CD8-positive, alpha-beta memory T cell (primary cell): ENCODE measurements around the gene MFSD2B. TPM values are rescaled to one million over a fixed set of nuclear protein-coding genes. Genes with fewer than 3 reads are reported as not detected.
"Not testable (repeated sequence)": the region's sequence is repeated elsewhere in the genome, so short reads cannot be mapped to it uniquely, and the experiment has no call there.

Source experiments
- CTCF ChIA-PET: fragments of 350-600 bp; sonication (Branson Sonifier 250); formaldehyde crosslinking; loops from one replicate; lab custom pipeline; 2021; ENCODE audit warnings: antibody characterized with exemption; lab: Charles Lee
- POLR2A ChIA-PET: fragments of 350-600 bp; sonication (Branson Sonifier 250); formaldehyde crosslinking; loops from one replicate; lab custom pipeline; 2021; ENCODE audit warnings: antibody characterized with exemption; lab: Charles Lee
- DNase-seq, 5 donors: peaks; one replicate each; pipeline versions ENCODE4 v3.0.0 to v3.0.0-alpha.2; 2020 to 2022; ENCODE audit warnings: mixed read lengths in 1 of 5
- H3K27ac ChIP-seq: one replicate; pipeline ENCODE4 v1.7.0; 2013; ENCODE audit warnings: low read depth, mild to moderate bottlenecking, low read length, moderate library complexity
- H3K27me3 ChIP-seq: 2 replicates; pipeline ENCODE4 v1.7.0; 2013; ENCODE audit warnings: low read length, mild to moderate bottlenecking; ENCODE audit not compliant: insufficient read depth, poor library complexity, severe bottlenecking
- H3K36me3 ChIP-seq: 2 replicates; pipeline ENCODE4 v1.7.0; 2013; ENCODE audit warnings: mild to moderate bottlenecking, low read length, moderate library complexity; ENCODE audit not compliant: insufficient read depth
- H3K4me1 ChIP-seq: 2 replicates; pipeline ENCODE4 v1.7.0; 2013; ENCODE audit warnings: mild to moderate bottlenecking, low read length, moderate library complexity; ENCODE audit not compliant: insufficient read depth
- H3K4me3 ChIP-seq: 2 replicates; pipeline ENCODE4 v1.7.0; 2013; ENCODE audit warnings: mild to moderate bottlenecking, low read length
- H3K9me3 ChIP-seq: 2 replicates; pipeline ENCODE4 v1.7.0; 2013; ENCODE audit warnings: mild to moderate bottlenecking, low read length
- H3K27ac Mint-ChIP-seq, 8 donors: one replicate each; pipeline ENCODE4 v1.8.0; 2020 to 2021; ENCODE audit warnings: mixed read lengths in 8 of 8, mild to moderate bottlenecking in 6 of 8, inconsistent platforms in 3 of 8, moderate library complexity in 3 of 8
- H3K27me3 Mint-ChIP-seq, 2 donors: one replicate each; pipeline ENCODE4 v1.8.0; 2020 to 2021; ENCODE audit warnings: mixed read lengths in 2 of 2, mild to moderate bottlenecking in 1 of 2, moderate library complexity in 1 of 2
- H3K36me3 Mint-ChIP-seq, 3 donors: one replicate each; pipeline ENCODE4 v1.8.0; 2020 to 2021; ENCODE audit warnings: mixed read lengths in 3 of 3, inconsistent platforms in 1 of 3, mild to moderate bottlenecking in 1 of 3
- H3K4me1 Mint-ChIP-seq, 3 donors: one replicate each; pipeline ENCODE4 v1.8.0; 2020 to 2021; ENCODE audit warnings: mixed read lengths in 3 of 3, inconsistent platforms in 1 of 3, mild to moderate bottlenecking in 1 of 3
- H3K4me3 Mint-ChIP-seq, 7 donors: one replicate each; pipeline ENCODE4 v1.8.0; 2020 to 2021; ENCODE audit warnings: mixed read lengths in 7 of 7, mild to moderate bottlenecking in 6 of 7, moderate library complexity in 4 of 7, inconsistent platforms in 2 of 7
- H3K9me3 Mint-ChIP-seq, 5 donors: one replicate each; pipeline ENCODE4 v1.8.0; 2020 to 2022; ENCODE audit warnings: mixed read lengths in 5 of 5, mild to moderate bottlenecking in 3 of 5, moderate library complexity in 2 of 5, inconsistent platforms in 1 of 5
- polyA plus RNA-seq: library from polyadenylated mRNA; unstranded; fragments of 300-500 nt; fragmentation: Illumina TruSeq; gene quantifications from one replicate; pipeline ENCODE4 v1.2.3, GENCODE V29; 2021
- total RNA-seq, 2 experiments: library from RNA; stranded (reverse); gene quantifications; one replicate each; pipeline ENCODE4 v1.2.3, GENCODE V29; 2021

MFSD2B gene
- total and polyA plus RNA-seq, 3 experiments from 2014 or later = 0.24 TPM; not detected in 2

DNA sequence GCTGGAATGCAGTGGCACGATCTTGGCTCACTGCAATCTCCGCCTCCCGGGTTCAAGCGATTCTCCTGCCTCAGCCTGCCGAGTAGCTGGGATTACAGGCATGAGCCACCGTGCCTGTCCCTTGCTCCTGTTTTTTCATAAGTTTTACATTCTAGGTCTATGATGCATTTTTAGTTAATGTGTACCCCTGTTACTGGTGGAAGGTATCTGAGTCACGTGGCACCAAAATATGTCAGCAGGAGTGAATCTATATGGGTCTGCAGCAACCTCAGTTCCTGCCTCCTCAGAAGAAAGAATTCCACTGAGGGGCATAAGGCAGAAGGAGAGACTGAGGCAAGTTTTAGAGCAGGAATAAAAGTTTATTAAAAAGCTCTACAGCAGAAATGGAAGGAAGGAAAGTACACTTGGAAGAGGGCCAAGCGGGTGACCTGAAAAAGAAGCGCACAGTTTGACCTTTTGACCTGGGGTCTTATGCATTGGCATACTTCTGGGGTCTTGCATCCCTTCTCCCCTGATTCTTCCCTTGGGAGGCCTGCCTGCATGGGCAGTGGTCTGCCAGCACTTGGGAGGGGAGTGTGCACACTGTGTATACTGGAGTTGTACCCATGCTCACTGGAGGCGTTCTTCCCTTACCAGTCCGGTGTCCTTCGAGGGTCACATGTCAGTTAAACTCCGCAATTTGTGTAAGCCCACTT is 1.1 kb upstream of the MFSD2B start:
- no peak overlapping the region for H3K27ac Mint-ChIP-seq
- no peak for DNase-seq
- H3K27ac ChIP-seq = peak overlapping the region; percentile 82
- peaks cover 25 to 41% of the 10 kb centered on the region in 2 donors for H3K27me3 Mint-ChIP-seq
- no peak overlapping the region for H3K4me3 ChIP-seq
- no peaks in the 10 kb centered on the region for H3K4me1 ChIP-seq
- CTCF ChIA-PET = no interaction called here
- no peaks in the 10 kb centered on the region for H3K9me3 ChIP-seq
- H3K4me1 Mint-ChIP-seq = peaks cover 9 to 15% (median 9%) of the 10 kb centered on the region in 3 donors
- no peaks in the 10 kb centered on the region for H3K36me3 ChIP-seq
- H3K9me3 Mint-ChIP-seq = no peaks in the 10 kb centered on the region
- H3K4me3 Mint-ChIP-seq = peak overlapping the region in 4 of 7 donors; percentile 18 to 55 (median 34)
- POLR2A ChIA-PET = no interaction called here
- peaks cover 10% of the 10 kb centered on the region for H3K27me3 ChIP-seq
- H3K36me3 Mint-ChIP-seq = no peaks in the 10 kb centered on the region

DNA sequence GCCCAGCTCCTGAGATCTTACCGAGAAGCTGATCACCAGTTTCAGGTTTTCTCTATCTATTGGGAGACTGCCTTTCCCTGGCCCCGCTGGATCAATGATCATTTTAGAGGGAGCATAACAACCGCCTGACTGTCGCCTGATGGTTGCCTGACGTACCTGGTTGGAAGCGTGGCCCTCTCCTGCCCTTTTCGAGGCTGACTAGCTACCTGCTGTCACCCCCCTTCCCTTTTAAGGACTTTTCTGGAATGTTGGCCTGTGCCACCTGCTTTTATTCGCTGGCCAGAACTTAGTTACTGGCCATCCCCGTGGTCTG is 562 bp upstream of the MFSD2B start:
- Mint-ChIP-seq H3K9me3 (no peaks in the 10 kb centered on the region), H3K4me1 (peaks cover 9 to 15% (median 9%) of the 10 kb centered on the region in 3 donors), H3K27ac (peak overlapping the region in 1 of 8 donors; percentile 19), H3K27me3 (peaks cover 25 to 42% of the 10 kb centered on the region in 2 donors), H3K36me3 (no peaks in the 10 kb centered on the region), H3K4me3 (peak overlapping the region in 3 of 7 donors; percentile 18 to 55 (median 26))
- DNase-seq = no peak
- H3K36me3 ChIP-seq = no peaks in the 10 kb centered on the region
- no peaks in the 10 kb centered on the region for H3K4me1 ChIP-seq
- no peaks in the 10 kb centered on the region for H3K9me3 ChIP-seq
- H3K27ac ChIP-seq = peak overlapping the region; percentile 82
- no peak overlapping the region for H3K4me3 ChIP-seq
- peaks cover 10% of the 10 kb centered on the region for H3K27me3 ChIP-seq
- ChIA-PET POLR2A (no interaction called here), CTCF (no interaction called here)

GRCh38 chr2:24010477-24011249 is 778 bp downstream of the MFSD2B start:
- H3K9me3 Mint-ChIP-seq = no peaks in the 10 kb centered on the region
- ChIA-PET POLR2A (no interaction called here), CTCF (no interaction called here)
- H3K27ac Mint-ChIP-seq = peak overlapping the region in 1 of 8 donors; percentile 81
- peak overlapping the region in 2 of 7 donors; percentile 23 to 24 for H3K4me3 Mint-ChIP-seq
- H3K9me3 ChIP-seq = no peaks in the 10 kb centered on the region
- H3K27me3 ChIP-seq = peaks cover 10% of the 10 kb centered on the region
- no peaks in the 10 kb centered on the region for H3K36me3 ChIP-seq
- no peak for DNase-seq
- H3K36me3 Mint-ChIP-seq = peaks cover 0 to 1% (median 0%) of the 10 kb centered on the region in 3 donors
- H3K4me1 Mint-ChIP-seq = peaks cover 9 to 15% (median 9%) of the 10 kb centered on the region in 3 donors
- no peaks in the 10 kb centered on the region for H3K4me1 ChIP-seq
- peaks cover 25 to 46% of the 10 kb centered on the region in 2 donors for H3K27me3 Mint-ChIP-seq
- H3K4me3 ChIP-seq = no peak overlapping the region
- H3K27ac ChIP-seq = peak overlapping the region; percentile 82

- Mint-ChIP-seq H3K9me3 (no peaks in the 10 kb centered on the region), H3K27me3 (peaks cover 25 to 46% of the 10 kb centered on the region in 2 donors), H3K27ac (peak overlapping the region in 1 of 8 donors; percentile 35), H3K4me3 (peak overlapping the region in 2 of 7 donors; percentile 7 to 30), H3K4me1 (peaks cover 9 to 15% (median 9%) of the 10 kb centered on the region in 3 donors), H3K36me3 (peaks cover 0 to 1% (median 0%) of the 10 kb centered on the region in 3 donors)
- POLR2A ChIA-PET = no interaction called here
- DNase-seq = no peak
- Histone ChIP-seq H3K9me3 (no peaks in the 10 kb centered on the region), H3K36me3 (no peaks in the 10 kb centered on the region), H3K4me3 (no peak overlapping the region), H3K4me1 (no peaks in the 10 kb centered on the region), H3K27ac (peak overlapping the region; percentile 82), H3K27me3 (peaks cover 10% of the 10 kb centered on the region)
- CTCF ChIA-PET = no interaction called here
Measured at GRCh38 chr2:24011250-24012104, 1.6 kb downstream of the MFSD2B start.

DNA sequence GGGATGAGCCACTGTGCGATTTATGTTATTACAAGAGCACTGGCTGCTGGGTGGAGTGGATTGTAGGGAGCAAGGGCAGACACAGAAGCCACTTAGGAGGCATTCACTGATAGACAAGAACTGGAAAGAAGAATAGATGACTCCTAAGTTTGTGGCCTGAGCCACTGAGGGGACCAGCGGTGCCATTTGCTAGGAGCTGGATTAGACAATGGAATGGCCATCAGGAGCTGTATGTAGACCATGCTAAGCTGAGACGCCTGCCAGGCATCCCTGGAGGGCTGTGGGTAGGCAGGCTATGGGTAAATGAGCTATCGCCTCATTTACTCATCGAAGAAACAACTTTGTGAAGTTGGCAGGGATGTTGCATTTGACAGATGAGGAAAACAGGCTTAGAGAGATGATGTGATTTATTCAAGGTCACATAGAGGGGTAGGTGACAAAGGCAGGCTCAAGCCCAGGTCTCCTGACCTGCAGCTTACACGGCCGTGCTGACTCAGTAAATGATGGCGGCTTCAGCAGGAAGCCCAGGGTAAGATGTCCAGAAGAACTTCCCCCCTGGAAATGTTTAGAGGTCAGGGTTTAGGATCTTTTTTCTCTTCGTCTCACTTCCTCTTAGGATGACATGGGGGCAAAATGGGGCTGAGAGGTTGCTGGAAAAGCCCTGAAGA is 2.8 kb downstream of the MFSD2B start:
- Mint-ChIP-seq H3K9me3 (no peaks in the 10 kb centered on the region), H3K27me3 (peaks cover 25 to 46% of the 10 kb centered on the region in 2 donors), H3K27ac (peak overlapping the region in 1 of 8 donors; percentile 62), H3K4me3 (no peak overlapping the region), H3K4me1 (peaks cover 9 to 15% (median 9%) of the 10 kb centered on the region in 3 donors), H3K36me3 (peaks cover 0 to 1% (median 0%) of the 10 kb centered on the region in 3 donors)
- Histone ChIP-seq H3K4me1 (no peaks in the 10 kb centered on the region), H3K36me3 (no peaks in the 10 kb centered on the region), H3K27ac (peak overlapping the region; percentile 82), H3K9me3 (no peaks in the 10 kb centered on the region), H3K4me3 (no peak overlapping the region), H3K27me3 (peaks cover 10% of the 10 kb centered on the region)
- CTCF ChIA-PET = interaction anchor here (1.2 kb wide), 1 partner anchor 14 kb away, joined by 3 read pairs; no protein-coding TSS in a partner anchor
- POLR2A ChIA-PET = no interaction called here
- DNase-seq = no peak

DNA sequence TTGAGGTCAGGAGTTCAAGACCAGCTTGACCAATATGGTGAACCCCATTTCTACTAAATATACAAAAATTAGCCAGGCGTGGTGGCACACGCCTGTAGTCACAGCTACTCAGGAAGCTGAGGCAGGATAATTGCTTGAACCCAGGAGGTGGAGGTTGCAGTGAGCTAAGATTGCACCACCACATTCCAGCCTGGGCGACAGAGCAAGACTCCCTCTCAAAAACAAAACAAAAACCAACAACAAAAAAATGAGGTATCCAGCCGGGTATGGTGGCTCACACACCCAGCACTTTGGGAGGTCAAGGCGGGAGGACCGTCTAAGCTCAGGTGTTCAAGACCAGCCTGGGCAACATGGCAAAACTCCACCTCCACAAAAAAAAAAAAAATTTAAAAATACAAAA is 5.0 kb downstream of the MFSD2B start:
- POLR2A ChIA-PET, H3K27ac ChIP-seq, H3K4me1 ChIP-seq, H3K27ac Mint-ChIP-seq, H3K9me3 Mint-ChIP-seq, H3K4me1 Mint-ChIP-seq, H3K36me3 ChIP-seq, H3K27me3 ChIP-seq, DNase-seq, H3K9me3 ChIP-seq, H3K4me3 ChIP-seq, H3K4me3 Mint-ChIP-seq, H3K36me3 Mint-ChIP-seq: not testable (repeated sequence)
- CTCF ChIA-PET = interaction anchor here (0.9 to 1.2 kb wide), 2 partner anchors 70 to 88 kb away, joined by 3 read pairs; partner anchors contain the start of genes ATAD2B and TP53I3
- H3K27me3 Mint-ChIP-seq = peaks cover 18 to 34% of the 10 kb centered on the region in 2 donors

DNA sequence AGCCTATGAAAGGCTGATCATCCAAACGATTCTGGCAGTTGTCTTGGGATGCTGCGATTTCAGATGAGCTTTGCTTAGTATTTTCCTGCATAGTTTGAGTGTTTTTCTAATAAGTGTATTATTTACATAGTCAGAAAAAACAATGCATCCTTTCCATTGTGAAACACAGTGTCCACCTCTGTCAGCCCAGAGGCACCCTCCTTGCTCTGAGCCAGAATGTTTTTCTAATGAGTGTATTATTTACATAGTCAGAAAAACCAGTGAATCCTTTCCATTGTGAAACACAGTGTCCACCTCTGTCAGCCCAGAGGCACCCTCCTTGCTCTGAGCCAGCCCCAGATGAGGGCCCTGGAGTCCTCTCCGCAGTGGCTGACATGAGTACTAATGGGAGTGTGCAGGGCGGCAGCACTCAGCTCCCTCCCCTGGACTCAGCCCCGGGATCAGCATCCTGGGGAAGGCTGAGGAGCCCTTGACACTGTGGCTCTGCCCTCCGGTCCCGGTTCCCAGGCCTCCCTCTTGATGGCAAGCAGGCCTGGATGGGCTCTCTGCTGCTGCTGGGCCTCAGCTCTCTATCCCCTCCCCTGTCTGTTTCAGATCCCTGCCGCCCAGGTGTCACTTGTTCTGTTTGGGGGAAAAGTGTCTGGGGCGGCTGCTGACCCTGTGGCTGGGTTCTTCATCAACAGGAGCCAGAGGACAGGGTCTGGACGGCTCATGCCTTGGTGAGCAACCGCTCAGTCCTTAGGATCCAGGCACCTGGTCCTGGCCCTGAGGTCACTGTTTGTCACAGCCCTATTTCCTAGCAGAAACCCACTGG is 5.9 kb downstream of the MFSD2B start:
- Histone ChIP-seq H3K27ac (no peak overlapping the region), H3K36me3 (no peaks in the 10 kb centered on the region), H3K9me3 (no peaks in the 10 kb centered on the region), H3K4me1 (no peaks in the 10 kb centered on the region), H3K27me3 (no peaks in the 10 kb centered on the region), H3K4me3 (no peak overlapping the region)
- Mint-ChIP-seq H3K27ac (no peak overlapping the region), H3K36me3 (peaks cover 0 to 1% (median 0%) of the 10 kb centered on the region in 3 donors), H3K4me1 (peaks cover 7 to 9% (median 9%) of the 10 kb centered on the region in 3 donors), H3K9me3 (no peaks in the 10 kb centered on the region), H3K27me3 (peaks cover 17 to 32% of the 10 kb centered on the region in 2 donors), H3K4me3 (no peak overlapping the region)
- ChIA-PET CTCF (interaction anchor here (1.2 kb wide), 1 partner anchor 69 kb away, joined by 3 read pairs; the partner anchor contains the start of gene TP53I3), POLR2A (no interaction called here)
- no peak for DNase-seq
